HG02642 (cell line): ENCODE results near the gene TBXAS1.
"Not testable (repeated sequence)": the region's sequence is repeated elsewhere in the genome, so short reads cannot be mapped to it uniquely, and the experiment has no call there.

Experiments
- ATAC-seq: cut with Tn5 transposase; IDR thresholded peaks from one replicate; pipeline ENCODE4 v1.9.1; 2021; ENCODE audit warnings: mild to moderate bottlenecking; ENCODE audit not compliant: unreplicated experiment, poor library complexity

The TBXAS1 gene

DNA sequence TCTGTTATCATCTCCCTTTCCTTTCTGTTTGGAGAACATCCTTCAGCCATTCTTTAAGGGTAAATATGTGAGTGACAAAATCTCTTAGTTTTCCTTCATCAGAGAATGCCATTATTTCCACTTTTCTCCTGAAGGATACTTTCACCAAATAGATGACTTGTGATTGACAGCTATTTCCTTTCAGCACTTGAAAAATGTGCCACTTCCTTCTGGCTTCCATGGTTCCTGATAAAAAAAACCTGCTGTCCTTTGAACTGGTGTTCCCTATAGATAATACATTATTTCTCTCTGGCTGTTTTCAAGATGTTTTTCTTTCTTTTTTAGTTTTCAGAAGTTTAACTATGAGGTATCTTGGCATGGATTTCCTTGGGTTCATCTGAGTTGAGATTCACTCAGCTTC, 79.7 kb downstream of the TBXAS1 start:
- ATAC-seq, result no peak

DNA sequence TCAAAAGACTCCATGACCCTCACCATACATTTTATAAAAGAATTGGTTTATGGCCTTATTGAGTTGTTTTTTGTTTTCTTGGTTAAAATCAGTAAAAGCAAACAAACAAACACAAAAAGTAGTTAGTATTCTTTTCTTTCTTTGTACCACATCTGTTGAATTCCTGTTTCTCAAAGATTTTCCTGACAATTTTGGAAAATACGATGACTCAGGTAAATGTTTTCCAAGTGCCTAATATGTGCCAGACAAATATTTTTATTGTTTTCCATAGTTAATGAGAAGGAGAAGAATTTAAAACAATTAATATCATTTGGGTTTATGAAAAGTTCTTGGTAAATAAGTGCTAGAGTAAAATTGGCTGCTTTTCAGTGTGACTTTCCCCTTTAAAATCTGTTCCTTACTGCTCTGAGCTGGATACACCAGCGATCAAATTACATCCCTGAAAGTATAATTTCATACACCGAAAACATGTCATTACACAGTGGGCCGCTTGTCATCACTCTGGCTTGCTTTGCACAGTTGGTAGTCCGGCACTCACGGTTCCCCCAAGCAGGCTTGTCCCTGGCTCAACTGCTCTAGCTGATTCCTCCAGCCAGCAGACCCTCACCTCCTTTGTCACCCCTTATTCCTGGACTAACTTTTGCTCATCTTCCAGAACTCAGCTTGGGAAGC, 80.5 kb downstream of the TBXAS1 start:
- ATAC-seq, result no peak

DNA sequence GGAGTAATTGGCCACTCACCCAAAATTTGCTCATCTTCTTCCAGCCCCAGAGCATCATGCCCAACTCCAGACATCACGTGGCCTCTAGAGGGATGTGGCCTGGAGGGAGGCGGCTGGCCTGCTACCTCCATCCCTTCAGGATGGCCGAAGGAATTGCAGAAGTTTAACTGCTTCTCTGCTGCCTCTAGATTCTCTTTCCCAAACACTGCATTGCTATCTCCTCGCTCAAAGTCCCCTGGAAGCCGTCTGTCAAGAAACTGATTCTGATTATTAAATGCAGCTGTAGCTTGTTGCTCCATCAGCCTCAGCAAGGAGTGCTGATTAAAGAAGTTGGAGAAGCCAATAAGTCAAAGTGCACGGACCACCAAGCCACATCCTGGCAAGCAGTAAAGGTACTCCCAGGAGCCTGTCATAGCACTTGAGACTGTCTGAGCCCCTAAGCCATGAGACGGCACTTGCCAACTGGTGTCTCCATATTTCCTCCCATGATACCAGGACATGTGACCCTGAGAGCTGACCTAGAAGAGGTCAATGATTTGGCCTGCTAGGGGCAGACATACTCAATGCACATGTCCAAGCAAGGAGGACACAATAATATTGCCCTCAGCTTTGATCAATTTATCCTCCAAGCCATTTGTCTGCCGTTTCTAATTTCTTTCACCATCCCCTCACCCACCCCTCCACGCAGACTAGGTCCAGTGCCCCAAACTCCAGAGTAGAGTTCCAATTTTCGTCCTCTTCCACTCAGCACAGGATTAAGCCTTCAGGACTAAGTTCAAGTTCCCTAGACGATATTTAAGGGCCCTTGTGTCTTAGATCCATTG, 84.2 kb downstream of the TBXAS1 start:
- no peak for ATAC-seq

DNA sequence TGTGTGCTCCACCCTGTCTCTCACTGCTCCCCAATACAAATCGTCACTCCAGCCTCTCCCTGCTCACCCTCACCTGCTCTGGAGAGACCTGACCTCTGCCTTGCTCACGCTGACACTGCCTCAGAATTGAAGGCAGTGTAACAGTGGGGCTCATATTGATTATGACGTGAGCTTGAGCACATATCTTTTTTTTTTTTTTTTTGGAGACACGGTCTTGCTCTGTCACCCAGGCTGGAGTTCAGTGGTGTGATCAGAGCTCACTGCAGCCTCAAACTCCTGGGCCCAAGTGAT, 84.7 kb downstream of the TBXAS1 start:
- no peak for ATAC-seq

DNA sequence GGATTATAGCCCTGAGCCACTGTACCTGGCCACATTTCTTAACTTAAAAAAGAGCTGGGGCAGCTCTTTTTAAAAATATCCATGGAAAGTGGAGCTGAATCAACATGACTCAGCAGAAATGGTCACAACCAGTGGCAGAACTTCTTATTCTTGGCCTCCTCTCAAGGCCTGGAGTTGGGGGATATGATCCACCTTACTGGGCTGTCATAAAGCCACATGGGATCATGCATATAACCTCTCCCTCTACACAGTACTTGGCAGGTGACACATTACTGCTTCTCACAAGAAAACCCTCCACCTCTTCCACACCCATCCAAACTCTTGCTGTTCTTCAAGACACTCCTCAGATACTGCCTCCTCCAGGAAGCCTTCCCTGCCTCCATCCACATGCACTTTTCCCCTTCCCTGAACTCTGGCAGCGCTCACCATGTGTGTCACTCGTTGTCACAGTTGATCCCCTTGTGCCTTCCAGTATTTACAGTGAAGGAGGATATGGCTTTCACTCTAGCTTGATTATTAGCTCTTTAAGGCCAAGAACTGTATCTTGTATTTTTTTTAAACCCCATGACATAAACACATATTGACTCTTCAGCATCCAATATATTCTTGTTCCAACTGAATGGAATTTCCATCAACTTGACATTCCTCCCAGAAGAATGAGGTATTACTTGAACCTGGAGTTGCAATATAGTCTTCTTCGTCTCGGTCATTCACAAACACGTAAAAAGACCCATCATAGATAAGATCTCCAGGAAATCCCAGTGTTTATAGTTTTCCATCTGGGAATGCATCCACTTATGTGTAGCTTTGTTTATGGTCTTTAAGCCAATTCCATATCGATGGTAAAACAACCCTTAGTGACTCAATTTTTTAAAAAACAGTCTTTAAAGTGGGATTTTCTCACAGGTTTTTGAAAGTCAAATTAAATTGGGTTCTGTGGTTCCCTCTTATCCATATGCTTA, 85.5 kb downstream of the TBXAS1 start:
- ATAC-seq, result no peak

DNA sequence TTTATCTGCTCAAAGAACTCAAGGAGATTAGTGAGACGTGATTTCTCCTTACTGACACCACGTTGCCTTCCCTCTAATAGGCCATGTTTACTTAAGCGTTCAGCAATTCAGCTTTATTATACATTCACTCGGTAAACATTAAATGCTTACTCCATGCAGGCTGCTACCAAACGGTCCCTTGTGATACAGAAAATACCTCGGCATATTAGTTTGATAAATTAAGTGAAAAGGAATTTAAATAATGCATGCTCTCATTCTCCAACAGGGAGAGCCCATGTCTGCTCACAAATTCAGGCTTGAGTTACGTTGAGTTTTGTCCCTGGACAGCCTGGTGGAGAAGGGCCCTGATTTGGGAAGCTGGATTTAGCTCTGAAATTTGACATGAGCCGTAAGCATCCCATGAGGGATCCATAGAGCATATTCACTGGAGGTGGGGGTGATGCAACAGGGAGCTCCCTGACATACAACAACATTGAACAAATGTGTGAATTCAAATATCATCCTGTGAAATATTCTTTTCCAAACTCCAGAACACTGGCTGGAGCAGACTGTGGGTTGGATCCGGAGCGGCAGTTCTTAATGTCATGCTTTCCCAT, 86.3 kb downstream of the TBXAS1 start:
- ATAC-seq, result no peak

DNA sequence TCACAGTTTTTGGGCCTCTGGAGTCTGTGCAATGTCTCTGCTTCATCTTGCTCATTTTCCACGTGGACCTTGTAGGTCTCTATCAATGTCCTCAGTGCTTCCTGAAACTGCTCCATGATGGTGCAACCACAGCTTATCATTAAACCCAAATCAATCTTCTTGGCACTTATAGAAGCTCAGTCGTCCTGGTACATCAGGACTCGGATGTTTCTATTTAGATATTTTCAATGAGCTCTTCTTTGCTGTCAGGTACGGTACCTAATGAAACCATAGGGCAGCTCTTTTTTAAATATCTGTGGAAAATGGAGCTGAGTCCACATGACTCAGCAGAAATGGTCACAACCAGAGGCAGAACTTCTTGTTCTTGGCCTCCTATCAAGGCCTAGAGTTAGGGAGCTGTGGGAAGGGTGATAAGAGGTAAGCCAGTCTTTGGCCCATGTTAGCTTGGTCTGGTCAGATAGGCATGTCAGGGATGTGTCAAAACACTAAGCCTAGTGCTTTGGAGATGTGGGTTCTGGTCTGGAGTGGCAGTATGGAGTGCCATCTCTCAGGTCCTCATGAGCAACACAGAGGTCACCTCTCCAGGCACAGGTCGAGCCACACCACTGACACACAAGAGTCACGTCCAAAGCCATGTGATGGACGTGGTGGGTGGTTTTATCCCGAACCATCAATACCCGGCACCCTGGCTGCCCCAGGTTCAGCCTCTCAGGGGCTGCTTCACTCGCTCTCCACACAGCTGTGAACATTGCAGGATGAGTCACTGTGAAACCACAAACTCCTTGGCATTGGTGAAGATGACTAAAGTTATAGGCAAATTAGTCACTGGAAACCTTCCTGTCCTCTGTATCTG, 87.0 kb downstream of the TBXAS1 start:
- peak; percentile 88 for ATAC-seq

DNA sequence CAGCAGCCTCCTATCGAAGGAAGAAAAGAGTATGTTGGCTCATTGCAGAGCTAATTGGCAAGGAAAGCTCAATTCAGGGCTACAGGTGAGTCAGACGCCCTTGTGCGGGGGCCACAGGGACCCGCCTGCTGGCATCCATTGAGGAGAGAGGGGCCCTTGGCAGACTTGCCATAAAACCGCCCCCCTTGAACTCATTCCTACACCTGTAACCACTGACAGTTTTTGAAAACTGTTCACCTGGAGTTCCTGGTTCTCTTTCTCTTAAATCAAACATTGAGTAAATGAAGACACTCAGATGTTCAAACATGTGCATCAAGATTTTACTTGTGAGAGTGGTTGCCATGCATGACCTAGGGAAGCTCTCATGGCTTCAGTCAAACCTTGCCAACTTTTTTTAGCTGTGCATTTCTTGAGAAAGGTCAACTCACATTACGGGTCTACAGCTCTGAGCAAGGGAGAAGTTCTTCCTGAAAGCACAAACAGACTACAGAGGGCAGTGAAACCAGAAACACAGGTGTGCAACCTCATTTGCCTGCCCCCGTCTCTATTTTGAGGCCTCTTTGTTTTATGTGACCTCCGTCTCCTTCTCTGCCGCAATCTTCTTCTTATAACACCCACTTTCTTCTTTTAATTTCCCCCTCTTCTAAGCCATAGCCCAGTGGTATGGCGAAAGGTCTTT, 87.8 kb downstream of the TBXAS1 start:
- peak; percentile 78 for ATAC-seq

DNA sequence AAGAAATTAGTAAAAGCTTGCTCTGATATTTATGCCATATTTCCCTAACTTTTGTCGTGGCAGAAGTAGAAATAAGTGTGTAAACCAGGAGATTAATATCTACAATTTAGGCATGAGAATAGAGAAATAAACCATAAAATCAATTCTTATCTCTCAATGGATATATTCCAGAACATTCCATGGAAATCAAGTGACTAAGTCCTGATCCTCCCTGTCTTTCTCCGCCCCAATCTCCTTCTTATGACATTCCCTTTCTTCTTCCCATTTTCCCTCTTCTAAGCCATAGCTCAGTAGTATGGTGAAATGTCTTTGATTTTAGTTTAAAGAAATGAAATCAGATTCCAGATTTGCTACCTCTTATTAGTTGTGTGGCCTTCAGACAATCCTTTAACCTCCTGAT, 88.8 kb downstream of the TBXAS1 start:
- ATAC-seq, result no peak

DNA sequence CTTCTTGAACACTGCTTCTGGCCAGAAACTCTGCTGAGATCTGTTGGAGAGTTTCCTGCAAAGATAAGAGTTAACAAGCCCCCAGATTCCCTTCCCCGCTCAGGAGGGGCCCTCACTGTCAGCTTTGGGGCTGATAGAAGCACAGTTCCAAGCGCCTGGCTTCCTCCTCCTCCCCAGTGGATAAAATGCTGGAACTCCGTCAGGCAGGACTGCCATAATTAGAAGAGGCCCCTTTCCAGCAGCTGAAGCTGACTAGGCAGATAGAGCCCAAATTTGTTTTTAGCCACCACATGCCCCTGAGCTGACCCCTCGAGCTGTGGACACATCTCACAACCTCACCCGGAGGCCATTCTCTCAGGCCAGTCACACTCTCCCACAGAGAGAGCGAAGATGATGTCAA, 89.4 kb downstream of the TBXAS1 start:
- ATAC-seq, result no peak

DNA sequence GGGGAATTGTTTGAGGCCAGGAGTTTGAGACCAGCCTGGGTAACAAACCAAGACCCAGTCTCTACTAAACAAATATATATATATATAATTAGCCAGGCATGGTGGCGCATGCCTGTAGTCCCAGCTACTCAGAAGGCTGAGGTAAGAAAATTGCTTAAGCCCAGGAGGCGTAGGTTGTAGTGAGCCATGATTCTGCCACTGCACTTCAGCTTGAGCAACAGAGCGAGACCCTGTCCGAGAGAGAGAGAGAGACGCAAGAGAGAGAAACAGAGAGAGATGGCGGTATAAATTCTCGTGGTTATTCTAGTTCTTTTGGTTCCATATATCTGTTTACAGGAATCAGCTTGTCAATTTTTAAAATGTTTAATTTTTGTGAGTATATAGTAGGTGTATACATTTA, 94.0 kb downstream of the TBXAS1 start:
- no peak for ATAC-seq

DNA sequence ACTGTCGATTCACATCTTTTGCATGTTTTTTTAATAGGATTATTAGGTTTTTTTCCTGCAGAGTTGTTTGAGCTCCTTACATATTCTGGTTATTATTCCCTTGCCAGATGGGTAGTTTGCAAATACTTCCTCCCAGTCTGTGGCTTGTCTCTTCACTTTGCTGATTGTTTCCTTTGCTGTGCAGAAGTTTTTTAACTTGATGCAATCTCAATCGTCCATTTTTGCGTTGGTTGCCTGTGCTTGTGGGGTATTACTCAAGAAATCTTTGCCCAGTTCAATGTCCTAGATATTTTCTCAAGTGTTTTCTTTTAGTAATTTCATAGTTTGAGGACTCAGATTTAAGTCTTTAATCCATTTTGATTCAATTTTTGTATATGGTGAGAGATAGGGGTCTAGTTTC, 95.4 kb downstream of the TBXAS1 start:
- no peak for ATAC-seq

DNA sequence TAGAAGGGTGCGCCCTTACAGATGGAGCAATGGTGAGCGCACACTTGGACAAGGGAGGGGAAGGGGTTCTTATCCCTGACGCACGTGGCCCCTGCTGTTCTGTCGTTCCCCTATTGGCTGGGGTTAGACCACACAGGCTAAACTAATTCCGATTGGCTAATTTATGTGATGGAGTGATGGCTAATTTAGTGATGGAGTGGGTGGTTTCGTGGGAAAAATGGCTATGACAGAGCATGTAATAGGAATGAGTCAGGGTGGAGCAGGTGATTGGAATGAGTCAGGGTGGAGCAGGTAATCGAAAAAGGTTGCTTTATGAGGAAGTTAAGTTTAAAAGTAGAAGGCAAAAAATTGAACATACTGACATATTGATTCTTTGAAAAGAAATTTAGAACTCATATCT, 100.2 kb downstream of the TBXAS1 start:
- ATAC-seq, result not testable (repeated sequence)

DNA sequence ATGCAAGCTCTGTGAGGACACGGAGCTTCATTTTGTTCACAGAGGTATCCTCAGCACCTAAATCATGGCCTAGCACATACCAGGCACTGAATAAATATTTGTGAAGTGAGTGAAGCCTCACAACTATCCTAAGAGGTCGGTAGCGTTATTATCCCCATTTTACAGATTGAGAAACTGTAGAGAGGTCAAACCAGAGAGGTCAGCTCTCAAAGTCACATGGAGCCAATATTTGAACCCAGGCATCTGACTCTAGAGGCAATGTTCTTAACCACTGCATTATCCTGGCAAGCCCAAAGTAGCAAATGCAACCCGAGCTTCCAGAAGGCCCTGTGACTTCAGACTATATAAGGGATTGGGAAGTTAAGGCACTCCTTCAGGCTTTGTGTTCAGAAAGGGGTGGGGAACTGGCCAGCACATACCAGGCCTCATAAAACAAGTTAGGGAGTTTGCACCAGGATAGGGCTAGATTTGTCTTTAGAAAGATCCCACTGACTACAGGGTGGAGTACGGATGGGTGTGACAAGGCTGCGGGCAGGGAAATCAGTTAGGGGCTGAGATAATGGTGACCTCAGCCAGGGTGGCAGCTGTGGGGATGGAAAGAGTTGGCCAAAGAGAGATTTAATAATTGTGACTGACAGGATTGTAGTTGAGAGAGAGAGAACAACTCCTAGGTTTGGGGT, 101.4 kb downstream of the TBXAS1 start:
- no peak for ATAC-seq

DNA sequence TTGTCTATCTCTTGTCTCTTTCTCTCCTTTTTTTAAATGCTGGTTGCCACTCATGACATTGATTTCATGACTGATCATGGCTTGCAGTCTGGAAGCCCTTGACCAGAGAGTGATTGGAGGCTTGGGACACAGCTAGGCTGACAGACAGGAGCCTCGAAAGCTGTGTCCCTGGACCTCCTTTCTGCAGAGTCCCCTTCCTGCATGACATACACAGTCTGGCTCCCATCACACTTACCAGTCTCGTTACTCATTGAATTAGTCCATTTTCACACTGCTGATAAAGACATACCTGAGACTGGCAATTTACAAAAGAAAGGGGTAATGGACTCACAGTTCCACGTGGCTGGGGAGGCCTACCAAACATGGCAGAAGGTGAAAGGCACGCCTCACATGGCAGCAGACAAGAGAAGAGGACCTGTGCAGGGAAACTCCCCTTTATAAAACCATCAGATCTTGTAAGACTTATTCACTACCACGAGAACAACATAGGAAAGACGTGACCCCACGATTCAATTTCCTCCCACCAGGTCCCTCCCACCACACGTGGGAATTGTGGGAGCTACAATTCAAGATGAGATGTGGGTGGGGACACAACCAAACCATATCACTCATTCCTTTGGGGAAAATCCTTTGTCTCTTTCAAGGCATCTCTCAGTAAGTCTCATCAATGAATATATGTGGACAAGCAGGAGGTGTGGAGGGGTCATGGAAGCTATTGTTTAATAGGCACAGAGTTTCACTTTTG, 102.3 kb downstream of the TBXAS1 start:
- no peak for ATAC-seq

DNA sequence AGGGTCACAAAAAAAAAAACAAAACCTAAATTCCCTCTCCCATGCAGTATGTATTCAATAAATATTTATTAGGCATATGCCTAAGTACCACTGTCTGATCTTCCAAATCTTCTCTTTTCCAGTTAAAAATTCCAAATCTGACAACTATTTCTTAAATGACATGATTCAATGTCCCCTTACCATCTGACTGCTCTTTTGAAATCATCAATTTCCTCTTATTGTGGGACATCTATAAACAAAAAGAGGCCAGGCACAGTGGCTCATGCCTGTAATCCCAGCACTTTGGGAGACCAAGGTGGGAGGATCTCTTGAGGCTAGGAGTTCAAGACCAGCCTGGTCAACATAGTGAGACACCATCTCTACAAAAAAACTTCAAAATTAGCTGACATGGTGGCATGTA, 103.5 kb downstream of the TBXAS1 start:
- no peak for ATAC-seq

DNA sequence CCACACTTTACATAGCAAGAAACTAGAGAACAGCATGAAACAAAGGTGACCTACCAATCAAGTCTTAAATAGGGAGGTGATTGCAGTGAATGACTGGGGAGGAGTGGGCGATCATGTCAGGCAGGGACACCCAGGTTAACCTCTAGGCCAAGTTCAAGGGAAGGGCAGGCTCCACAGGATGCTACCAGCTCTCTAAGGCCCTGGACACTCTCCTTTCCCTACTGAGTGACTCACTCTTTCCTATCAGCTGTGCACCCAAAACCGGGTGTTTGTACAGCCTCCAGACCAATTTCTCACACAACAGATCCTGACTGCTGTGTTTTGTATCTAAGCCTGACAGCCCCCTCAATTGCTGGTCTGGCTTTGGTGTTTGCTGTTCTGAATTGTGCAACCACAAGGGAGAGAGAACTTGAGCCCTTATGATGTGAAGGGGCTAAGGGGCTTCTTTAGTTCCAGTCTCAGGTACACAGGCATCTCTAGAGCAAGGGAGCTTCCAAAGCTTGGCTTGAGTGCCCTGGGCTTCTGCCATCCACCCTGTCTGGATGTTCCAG, 107.8 kb downstream of the TBXAS1 start:
- ATAC-seq, result no peak

DNA sequence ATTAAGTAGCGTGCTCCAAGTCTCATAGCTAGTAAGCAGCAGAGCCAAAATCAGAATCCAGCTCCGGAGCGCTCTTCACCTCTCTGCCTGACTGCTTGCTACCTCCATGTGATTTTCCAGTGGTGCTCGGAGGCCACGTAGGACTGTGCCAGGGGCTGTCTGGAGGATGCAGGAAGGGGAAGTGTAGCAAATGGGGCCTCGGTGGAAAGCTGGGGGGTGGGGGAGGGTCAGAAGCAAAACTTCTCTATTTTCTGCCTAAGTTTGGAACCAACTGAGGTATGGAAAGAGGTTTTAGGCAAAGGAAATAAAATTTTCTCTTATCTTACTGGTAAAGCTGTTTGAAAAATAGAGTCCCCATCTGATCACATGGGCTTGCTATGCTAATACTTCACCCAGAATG, 108.7 kb downstream of the TBXAS1 start:
- ATAC-seq, result no peak
